Motor neuron (in vitro differentiated cells): Measurements from ENCODE around the gene SLC16A14. TPM values are rescaled to one million over a fixed set of nuclear protein-coding genes. Genes with fewer than 3 reads are reported as not detected.

Experiments
- total RNA-seq, 8 experiments: library from RNA; unstranded; fragments of 300-600 nt; gene quantifications; 2 replicates each; pipeline versions ENCODE4 v1.2.3 to v1.2.4, GENCODE V29; 2022

SLC16A14 gene
- total RNA-seq, 8 experiments from 2014 or later = 0.10 to 59.9 (median 26.5) TPM

Other genes with a start within 250 kb of the SLC16A14 start
- 100 to 1,000 TPM in 5 of 8 experiments, 10 to 100 TPM in 3; 65.2 to 295 (median 126) TPM for gene TRIP12, start 146.9 kb downstream of the SLC16A14 start, total RNA-seq
- gene FBXO36, start 146.4 kb downstream of the SLC16A14 start, total RNA-seq = 10 to 100 TPM in 1 of 8 experiments, 1 to 10 TPM in 7; 2.3 to 13.8 (median 4.1) TPM
- 10 to 100 TPM in 4 of 8 experiments, 1 to 10 TPM in 2, under 1 TPM in 2; 0.11 to 40.0 (median 5.9) TPM for gene SP110, start 151.1 kb upstream of the SLC16A14 start, total RNA-seq
- 1 to 10 TPM in 1 of 8 experiments, under 1 TPM in 6, not detected in 1; 0.38 to 1.4 (median 0.76) TPM for gene SP140, start 156.8 kb upstream of the SLC16A14 start, total RNA-seq